Naive B cell (primary cell): ENCODE results near the gene DCDC2C. TPM values are rescaled to one million over a fixed set of nuclear protein-coding genes. Genes with fewer than 3 reads are reported as not detected.

Experiments used
- ATAC-seq, 2 donors: fragments of 150-1000 bp; cut with Tn5 transposase; 2 replicates each; pipeline ENCODE4 v1.10.0; 2021; ENCODE audit warnings: low read depth in 2 of 2, mild to moderate bottlenecking in 2 of 2, moderate library complexity in 2 of 2
- DNase-seq: peaks from one replicate; pipeline ENCODE4 v3.0.0; 2022
- H3K27ac Mint-ChIP-seq, 6 donors: one replicate each; pipeline ENCODE4 v1.8.0; 2020 to 2022; ENCODE audit warnings: mild to moderate bottlenecking in 6 of 6, mixed read lengths in 6 of 6, moderate library complexity in 5 of 6, inconsistent platforms in 2 of 6
- H3K27me3 Mint-ChIP-seq, 3 donors: one replicate each; pipeline ENCODE4 v1.8.0; 2021 to 2022; ENCODE audit warnings: mixed read lengths in 3 of 3, mild to moderate bottlenecking in 1 of 3
- H3K36me3 Mint-ChIP-seq, 2 donors: one replicate each; pipeline ENCODE4 v1.8.0; 2020 to 2022; ENCODE audit warnings: mixed read lengths in 2 of 2, inconsistent platforms in 1 of 2, mild to moderate bottlenecking in 1 of 2
- H3K4me1 Mint-ChIP-seq, 3 donors: one replicate each; pipeline ENCODE4 v1.8.0; 2020 to 2022; ENCODE audit warnings: mixed read lengths in 3 of 3, inconsistent platforms in 1 of 3, mild to moderate bottlenecking in 1 of 3, moderate library complexity in 1 of 3
- H3K4me3 Mint-ChIP-seq, 8 donors: one replicate each; pipeline ENCODE4 v1.8.0; 2020 to 2022; ENCODE audit warnings: mild to moderate bottlenecking in 8 of 8, mixed read lengths in 8 of 8, moderate library complexity in 8 of 8, inconsistent platforms in 2 of 8
- H3K9me3 Mint-ChIP-seq, 7 donors: one replicate each; pipeline ENCODE4 v1.8.0; 2020 to 2022; ENCODE audit warnings: mixed read lengths in 7 of 7, mild to moderate bottlenecking in 5 of 7, inconsistent platforms in 2 of 7, moderate library complexity in 1 of 7
- polyA plus RNA-seq, 6 donors: library from polyadenylated mRNA; unstranded; fragments of 300-500 nt; fragmentation: Illumina TruSeq; gene quantifications; one replicate each; pipeline ENCODE4 v1.2.3, GENCODE V29; 2021; ENCODE audit warnings: low read depth in 6 of 6

The DCDC2C gene
- polyA plus RNA-seq, 6 donors from 2014 or later = not detected

GRCh38 chr2:3867469-3867868, 164.1 kb downstream of the DCDC2C start:
- H3K27me3 Mint-ChIP-seq = no peaks in the 10 kb centered on the region
- H3K27ac Mint-ChIP-seq = no peak overlapping the region
- no peak overlapping the region for H3K4me3 Mint-ChIP-seq
- DNase-seq = no peak
- peaks cover 0 to 3% (median 0%) of the 10 kb centered on the region in 7 donors for H3K9me3 Mint-ChIP-seq
- ATAC-seq = no peak
- no peaks in the 10 kb centered on the region for H3K4me1 Mint-ChIP-seq
- no peaks in the 10 kb centered on the region for H3K36me3 Mint-ChIP-seq

DNA sequence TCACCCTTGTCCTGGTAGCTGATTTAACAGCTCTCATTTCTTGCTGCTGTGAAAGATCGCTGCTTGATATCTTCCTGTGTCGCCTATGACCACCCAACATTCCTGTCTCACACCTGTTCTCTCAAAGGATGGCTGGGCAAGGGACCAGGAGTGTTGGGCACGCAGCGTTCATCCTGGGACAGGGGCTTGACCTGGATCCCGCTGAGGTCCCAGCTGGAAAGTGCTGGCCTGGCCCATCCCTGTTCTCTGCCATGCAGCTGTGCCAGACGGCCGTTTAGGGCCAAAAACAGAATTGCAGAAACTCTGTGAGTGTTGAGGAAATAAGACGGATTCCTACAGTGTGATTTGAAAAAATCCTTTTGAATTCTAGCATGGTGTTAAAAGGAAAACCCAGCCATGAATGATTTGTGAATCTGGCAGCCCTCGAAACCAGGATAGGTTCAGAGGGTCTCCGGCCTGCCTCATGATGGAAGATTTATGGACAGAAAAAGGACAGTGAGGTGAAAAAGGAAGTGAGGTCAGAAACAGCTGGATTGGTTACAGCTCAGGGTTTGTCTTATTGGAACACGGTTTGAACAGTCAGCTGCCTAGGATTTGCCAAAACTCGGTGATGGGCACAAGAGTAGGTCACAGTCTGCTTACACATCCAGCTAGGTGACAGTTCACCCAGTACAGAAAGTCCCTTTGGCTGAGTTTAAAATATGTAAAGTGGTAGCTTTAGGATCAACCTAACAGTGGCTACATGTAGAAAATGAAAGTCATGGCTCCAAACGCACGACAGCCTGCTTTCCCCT, 164.8 kb downstream of the DCDC2C start:
- Mint-ChIP-seq H3K4me1 (no peaks in the 10 kb centered on the region), H3K27me3 (no peaks in the 10 kb centered on the region)

DNA sequence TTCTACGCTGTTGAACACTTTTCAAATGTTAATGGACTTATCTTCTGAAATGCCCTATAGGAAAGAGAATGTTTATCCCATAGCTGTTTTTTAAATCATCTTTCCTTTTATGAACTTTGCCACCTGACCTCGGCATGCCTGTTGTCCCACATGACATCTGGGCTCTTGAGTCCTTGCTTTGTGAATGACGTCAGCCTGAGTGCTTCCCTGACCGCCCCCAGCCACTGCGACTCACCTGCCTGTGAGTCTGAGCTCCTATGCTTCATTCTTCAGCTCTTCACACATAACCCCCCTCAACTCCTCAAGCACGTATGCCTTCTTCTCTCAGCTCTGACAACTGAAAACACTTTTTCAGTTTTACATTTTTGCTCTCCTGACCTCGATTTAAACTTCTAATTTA, 166.8 kb downstream of the DCDC2C start:
- no peak overlapping the region for H3K4me3 Mint-ChIP-seq
- H3K36me3 Mint-ChIP-seq = no peaks in the 10 kb centered on the region
- H3K4me1 Mint-ChIP-seq = no peaks in the 10 kb centered on the region
- no peaks in the 10 kb centered on the region for H3K27me3 Mint-ChIP-seq
- DNase-seq = no peak
- H3K9me3 Mint-ChIP-seq = peaks cover 0 to 3% (median 0%) of the 10 kb centered on the region in 7 donors
- ATAC-seq = no peak
- no peak overlapping the region for H3K27ac Mint-ChIP-seq

More for the DNA sequence above, 164.8 kb downstream of the DCDC2C start:
- Mint-ChIP-seq H3K36me3 (no peaks in the 10 kb centered on the region), H3K9me3 (peaks cover 0 to 3% (median 0%) of the 10 kb centered on the region in 7 donors), H3K27ac (no peak overlapping the region), H3K4me3 (no peak overlapping the region)
- DNase-seq (no peak), ATAC-seq (no peak)

- no peaks in the 10 kb centered on the region for H3K36me3 Mint-ChIP-seq
- ATAC-seq (no peak), DNase-seq (no peak)
- peaks cover 0 to 3% (median 0%) of the 10 kb centered on the region in 7 donors for H3K9me3 Mint-ChIP-seq
- H3K27ac Mint-ChIP-seq = no peak overlapping the region
- no peak overlapping the region for H3K4me3 Mint-ChIP-seq
- peaks cover 0 to 5% (median 5%) of the 10 kb centered on the region in 3 donors for H3K27me3 Mint-ChIP-seq
- H3K4me1 Mint-ChIP-seq = no peaks in the 10 kb centered on the region
Measured at GRCh38 chr2:3871002-3871401, 167.6 kb downstream of the DCDC2C start.

GRCh38 chr2:3872451-3872850, 169.1 kb downstream of the DCDC2C start:
- peaks cover 0 to 12% (median 8%) of the 10 kb centered on the region in 3 donors for H3K27me3 Mint-ChIP-seq
- no peak overlapping the region for H3K27ac Mint-ChIP-seq
- no peaks in the 10 kb centered on the region for H3K36me3 Mint-ChIP-seq
- peaks cover 0 to 2% (median 0%) of the 10 kb centered on the region in 7 donors for H3K9me3 Mint-ChIP-seq
- H3K4me3 Mint-ChIP-seq = no peak overlapping the region
- no peaks in the 10 kb centered on the region for H3K4me1 Mint-ChIP-seq
- ATAC-seq (no peak), DNase-seq (no peak)

GRCh38 chr2:3873899-3874298, 170.5 kb downstream of the DCDC2C start:
- no peak overlapping the region for H3K27ac Mint-ChIP-seq
- H3K27me3 Mint-ChIP-seq = peaks cover 0 to 13% (median 12%) of the 10 kb centered on the region in 3 donors
- H3K4me3 Mint-ChIP-seq = no peak overlapping the region
- H3K4me1 Mint-ChIP-seq = no peaks in the 10 kb centered on the region
- no peaks in the 10 kb centered on the region for H3K36me3 Mint-ChIP-seq
- no peak for ATAC-seq
- H3K9me3 Mint-ChIP-seq = peaks cover 0 to 4% (median 0%) of the 10 kb centered on the region in 7 donors
- no peak for DNase-seq

- Mint-ChIP-seq H3K9me3 (peaks cover 0 to 10% (median 2%) of the 10 kb centered on the region in 7 donors), H3K36me3 (no peaks in the 10 kb centered on the region), H3K27me3 (peaks cover 0 to 15% (median 12%) of the 10 kb centered on the region in 3 donors), H3K4me1 (no peaks in the 10 kb centered on the region), H3K4me3 (no peak overlapping the region), H3K27ac (no peak overlapping the region)
- DNase-seq (no peak), ATAC-seq (no peak)
Measured at GRCh38 chr2:3876221-3876620, 172.8 kb downstream of the DCDC2C start.

GRCh38 chr2:3876685-3877084, 173.3 kb downstream of the DCDC2C start:
- Mint-ChIP-seq H3K36me3 (no peaks in the 10 kb centered on the region), H3K4me1 (no peaks in the 10 kb centered on the region), H3K9me3 (peaks cover 0 to 12% (median 2%) of the 10 kb centered on the region in 7 donors), H3K4me3 (no peak overlapping the region), H3K27me3 (peaks cover 0 to 15% (median 12%) of the 10 kb centered on the region in 3 donors), H3K27ac (no peak overlapping the region)
- ATAC-seq (no peak), DNase-seq (no peak)

DNA sequence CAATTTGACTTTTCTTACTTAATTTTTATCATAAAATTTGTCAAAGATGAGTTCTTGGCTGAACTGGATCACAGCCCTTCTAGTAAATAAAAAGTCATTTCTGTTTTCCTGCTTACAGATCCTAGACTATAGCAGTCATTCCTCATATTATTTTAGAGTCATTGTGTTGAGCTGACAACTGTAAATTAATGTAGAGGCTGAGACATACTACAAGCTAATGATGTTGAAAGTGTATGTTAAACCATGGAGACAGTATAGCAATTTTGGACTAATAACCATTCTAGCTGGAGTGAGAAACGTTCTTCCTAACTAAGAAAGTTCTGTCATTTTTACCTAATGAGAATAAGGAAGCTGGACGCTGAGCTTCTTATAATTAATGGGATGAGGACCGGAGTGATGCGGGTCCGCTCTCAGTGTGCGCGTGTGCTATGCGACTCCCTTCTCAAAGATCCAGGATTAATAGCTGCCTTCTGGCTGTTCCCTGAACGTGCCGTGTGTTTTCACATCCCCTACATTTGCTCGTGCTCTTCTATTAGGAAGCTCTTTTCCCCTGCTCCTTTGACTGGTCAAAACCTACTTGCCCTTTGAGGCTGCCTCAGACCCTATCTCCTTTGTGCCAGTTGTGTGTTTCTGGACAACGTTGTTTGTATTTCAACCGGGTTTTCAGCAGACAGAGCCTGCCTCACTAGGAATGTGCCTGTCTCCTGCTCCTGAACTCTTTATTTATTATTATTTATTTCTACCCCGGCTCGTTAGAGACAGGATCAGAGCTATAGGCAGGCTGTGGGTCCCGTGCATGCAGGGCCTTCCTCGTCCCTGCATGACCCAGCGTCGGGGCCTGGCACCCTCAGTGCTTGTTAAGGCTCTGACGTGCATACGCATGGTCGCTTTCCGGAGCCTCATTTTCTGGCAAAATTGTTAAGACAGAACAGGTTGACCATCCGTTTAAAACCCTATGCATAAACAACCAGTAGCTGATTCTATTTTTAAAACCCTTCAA, 182.6 kb downstream of the DCDC2C start:
- ATAC-seq (no peak), DNase-seq (no peak)
- Mint-ChIP-seq H3K9me3 (peaks cover 5 to 12% (median 8%) of the 10 kb centered on the region in 7 donors), H3K27ac (no peak overlapping the region), H3K36me3 (no peaks in the 10 kb centered on the region), H3K4me1 (no peaks in the 10 kb centered on the region), H3K27me3 (no peaks in the 10 kb centered on the region), H3K4me3 (no peak overlapping the region)

DNA sequence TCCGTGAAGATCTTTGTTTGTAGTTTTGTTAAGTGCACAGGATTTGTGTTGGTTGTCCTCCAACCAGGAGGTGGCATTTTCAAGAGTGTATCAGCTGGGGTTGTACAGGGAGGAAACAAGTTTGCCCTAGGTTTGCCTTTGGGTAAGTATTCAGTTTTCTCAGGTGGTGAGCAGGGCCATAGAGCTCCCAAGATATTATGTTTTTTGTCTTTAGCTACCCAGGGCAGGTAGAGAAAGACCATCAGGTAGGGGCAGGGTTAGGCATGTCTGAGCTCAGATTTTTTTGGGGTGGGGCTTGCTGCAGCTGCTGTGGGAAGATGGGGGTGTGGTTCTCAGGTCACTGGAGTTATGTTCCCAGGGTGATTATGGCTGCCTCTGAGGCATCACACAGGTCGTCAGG, 191.6 kb downstream of the DCDC2C start:
- no peak for ATAC-seq
- Mint-ChIP-seq H3K4me3 (no peak overlapping the region), H3K36me3 (no peaks in the 10 kb centered on the region), H3K9me3 (peaks cover 4 to 17% (median 6%) of the 10 kb centered on the region in 7 donors), H3K27ac (no peak overlapping the region), H3K27me3 (peaks cover 0 to 5% (median 0%) of the 10 kb centered on the region in 3 donors), H3K4me1 (no peaks in the 10 kb centered on the region)
- no peak for DNase-seq

Other genes starting within 250 kb of the DCDC2C start
- gene ADI1, start 184.0 kb upstream of the DCDC2C start, polyA plus RNA-seq = 10 to 100 TPM; 32.3 to 87.8 (median 37.1) TPM
- gene RNASEH1, start 145.2 kb upstream of the DCDC2C start, polyA plus RNA-seq = 10 to 100 TPM; 31.4 to 38.8 (median 36.2) TPM
- 1,000 to 10,000 TPM in 4 of 6 donors, 100 to 1,000 TPM in 2; 612 to 1,284 (median 1,085) TPM for gene RPS7, start 128.3 kb upstream of the DCDC2C start, polyA plus RNA-seq
- not detected for gene COLEC11, start 108.5 kb upstream of the DCDC2C start, polyA plus RNA-seq
- not detected for gene ALLC, start 45.4 kb upstream of the DCDC2C start, polyA plus RNA-seq